Type B pancreatic cell (in vitro differentiated cells): ENCODE measurements around the gene FAT3. TPM values are rescaled to one million over a fixed set of nuclear protein-coding genes. Genes with fewer than 3 reads are reported as not detected.
A peak's percentile ranks its signal among the peaks of the same experiment; 100 is the strongest.

Experiments used
- DNase-seq: peaks from one replicate; pipeline ENCODE4 v3.0.0; 2021; ENCODE audit warnings: mixed read lengths; ENCODE audit not compliant: unreplicated experiment; ENCODE audit errors: extremely low spot score
- H3K27ac Mint-ChIP-seq: 2 replicates; pipeline ENCODE4 v1.8.0; 2021; ENCODE audit warnings: mild to moderate bottlenecking, mixed read lengths
- H3K27me3 Mint-ChIP-seq: 2 replicates; pipeline ENCODE4 v1.8.0; 2021; ENCODE audit warnings: mixed read lengths
- H3K36me3 Mint-ChIP-seq: 2 replicates; pipeline ENCODE4 v1.8.0; 2021; ENCODE audit warnings: mixed read lengths
- H3K4me1 Mint-ChIP-seq: one replicate; pipeline ENCODE4 v1.8.0; 2021; ENCODE audit warnings: mixed read lengths; ENCODE audit not compliant: unreplicated experiment
- H3K4me3 Mint-ChIP-seq: 2 replicates; pipeline ENCODE4 v1.8.0; 2021; ENCODE audit warnings: mild to moderate bottlenecking, mixed read lengths
- H3K9me3 Mint-ChIP-seq: 2 replicates; pipeline ENCODE4 v1.8.0; 2021; ENCODE audit warnings: mixed read lengths
- total RNA-seq: library from RNA; stranded (reverse); gene quantifications from 2 replicates; pipeline ENCODE4 v1.2.1, GENCODE V29; 2021; ENCODE audit warnings: low replicate concordance
- TF ChIP-seq, protein P1 (sequence below): fragments of 200-600 bp; sonication (generic); conservative IDR thresholded peaks from 2 replicates; pipeline ENCODE4 v1.5.0; 2021; ENCODE audit warnings: antibody characterized with exemption, mild to moderate bottlenecking

The FAT3 gene
- total RNA-seq, 1 donor from 2014 or later, result 70.0 TPM

DNA sequence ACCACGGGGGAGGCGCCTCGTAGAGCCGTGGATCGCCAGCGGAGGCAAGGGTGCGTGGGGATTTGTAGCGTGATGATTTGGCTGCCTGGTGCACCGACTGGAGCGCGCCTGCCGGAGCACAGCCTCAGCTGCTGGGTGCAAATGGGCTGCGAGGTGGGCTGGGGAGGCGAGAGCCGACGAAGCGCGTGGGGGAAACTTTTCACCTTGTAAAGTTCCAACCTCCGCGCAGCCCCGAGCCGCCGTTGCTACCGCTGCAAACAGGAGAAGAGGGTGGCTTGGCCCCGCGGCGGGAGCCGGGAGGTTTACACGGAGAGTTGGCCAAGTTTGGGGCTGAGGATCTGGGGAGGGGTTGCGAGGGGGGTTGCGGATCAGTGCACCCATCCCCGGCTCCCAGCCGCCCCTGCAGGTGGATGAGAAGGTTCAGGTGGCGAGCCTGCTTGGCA, 528 bp downstream of the FAT3 start:
- Mint-ChIP-seq H3K9me3 (no peaks in the 10 kb centered on the region), H3K36me3 (no peaks in the 10 kb centered on the region), H3K27me3 (peaks cover 26% of the 10 kb centered on the region), H3K4me1 (peaks cover 47% of the 10 kb centered on the region), H3K27ac (peak overlapping the region; percentile 68), H3K4me3 (peak overlapping the region; percentile 98)
- TF ChIP-seq, protein P1, sequence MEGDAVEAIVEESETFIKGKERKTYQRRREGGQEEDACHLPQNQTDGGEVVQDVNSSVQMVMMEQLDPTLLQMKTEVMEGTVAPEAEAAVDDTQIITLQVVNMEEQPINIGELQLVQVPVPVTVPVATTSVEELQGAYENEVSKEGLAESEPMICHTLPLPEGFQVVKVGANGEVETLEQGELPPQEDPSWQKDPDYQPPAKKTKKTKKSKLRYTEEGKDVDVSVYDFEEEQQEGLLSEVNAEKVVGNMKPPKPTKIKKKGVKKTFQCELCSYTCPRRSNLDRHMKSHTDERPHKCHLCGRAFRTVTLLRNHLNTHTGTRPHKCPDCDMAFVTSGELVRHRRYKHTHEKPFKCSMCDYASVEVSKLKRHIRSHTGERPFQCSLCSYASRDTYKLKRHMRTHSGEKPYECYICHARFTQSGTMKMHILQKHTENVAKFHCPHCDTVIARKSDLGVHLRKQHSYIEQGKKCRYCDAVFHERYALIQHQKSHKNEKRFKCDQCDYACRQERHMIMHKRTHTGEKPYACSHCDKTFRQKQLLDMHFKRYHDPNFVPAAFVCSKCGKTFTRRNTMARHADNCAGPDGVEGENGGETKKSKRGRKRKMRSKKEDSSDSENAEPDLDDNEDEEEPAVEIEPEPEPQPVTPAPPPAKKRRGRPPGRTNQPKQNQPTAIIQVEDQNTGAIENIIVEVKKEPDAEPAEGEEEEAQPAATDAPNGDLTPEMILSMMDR, result no peak
- peak; percentile 71 for DNase-seq

DNA sequence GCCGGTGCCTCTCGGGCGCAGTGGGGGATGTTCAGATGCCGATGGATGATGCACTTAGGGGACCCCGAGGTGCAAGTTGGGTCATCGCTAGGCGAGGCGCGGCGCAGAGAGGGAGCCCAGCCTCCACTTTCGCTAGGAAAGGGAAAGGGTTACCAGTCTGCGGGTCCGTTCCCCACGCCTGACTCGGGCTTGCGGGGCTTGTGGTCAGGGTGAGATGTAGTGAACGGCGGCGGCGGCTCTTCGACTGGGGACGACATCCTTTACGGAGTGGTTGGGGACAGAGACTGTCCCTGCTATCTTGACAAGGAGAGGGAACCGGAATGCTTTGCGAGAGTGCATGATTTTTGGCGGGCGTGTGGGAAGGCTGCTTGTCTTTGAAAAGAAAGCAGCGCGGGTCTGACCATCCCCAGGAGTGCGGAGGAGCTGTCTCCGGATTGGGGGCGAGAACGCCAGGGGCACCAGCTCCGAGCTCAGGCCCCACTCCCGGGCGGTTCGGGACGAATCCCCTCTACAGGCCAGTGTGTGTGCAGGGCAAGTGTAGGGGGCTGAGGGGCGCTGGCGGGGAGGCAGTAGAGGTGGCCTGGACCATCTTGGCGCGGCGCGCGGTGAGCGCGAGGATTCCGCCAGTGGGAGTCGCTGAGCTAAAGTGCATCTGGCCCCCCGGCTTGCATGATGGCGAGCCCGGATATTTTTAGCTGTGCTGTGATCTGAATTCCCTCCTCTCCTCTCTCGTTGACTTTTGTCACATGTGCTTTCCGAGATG, 1.1 kb downstream of the FAT3 start:
- H3K4me1 Mint-ChIP-seq, result peaks cover 47% of the 10 kb centered on the region
- TF ChIP-seq, protein P1, result no peak
- peak; percentile 73 for DNase-seq
- no peaks in the 10 kb centered on the region for H3K9me3 Mint-ChIP-seq
- peak overlapping the region; percentile 98 for H3K4me3 Mint-ChIP-seq
- H3K36me3 Mint-ChIP-seq, result no peaks in the 10 kb centered on the region
- H3K27me3 Mint-ChIP-seq, result peaks cover 26% of the 10 kb centered on the region
- H3K27ac Mint-ChIP-seq, result peak overlapping the region; percentile 68

DNA sequence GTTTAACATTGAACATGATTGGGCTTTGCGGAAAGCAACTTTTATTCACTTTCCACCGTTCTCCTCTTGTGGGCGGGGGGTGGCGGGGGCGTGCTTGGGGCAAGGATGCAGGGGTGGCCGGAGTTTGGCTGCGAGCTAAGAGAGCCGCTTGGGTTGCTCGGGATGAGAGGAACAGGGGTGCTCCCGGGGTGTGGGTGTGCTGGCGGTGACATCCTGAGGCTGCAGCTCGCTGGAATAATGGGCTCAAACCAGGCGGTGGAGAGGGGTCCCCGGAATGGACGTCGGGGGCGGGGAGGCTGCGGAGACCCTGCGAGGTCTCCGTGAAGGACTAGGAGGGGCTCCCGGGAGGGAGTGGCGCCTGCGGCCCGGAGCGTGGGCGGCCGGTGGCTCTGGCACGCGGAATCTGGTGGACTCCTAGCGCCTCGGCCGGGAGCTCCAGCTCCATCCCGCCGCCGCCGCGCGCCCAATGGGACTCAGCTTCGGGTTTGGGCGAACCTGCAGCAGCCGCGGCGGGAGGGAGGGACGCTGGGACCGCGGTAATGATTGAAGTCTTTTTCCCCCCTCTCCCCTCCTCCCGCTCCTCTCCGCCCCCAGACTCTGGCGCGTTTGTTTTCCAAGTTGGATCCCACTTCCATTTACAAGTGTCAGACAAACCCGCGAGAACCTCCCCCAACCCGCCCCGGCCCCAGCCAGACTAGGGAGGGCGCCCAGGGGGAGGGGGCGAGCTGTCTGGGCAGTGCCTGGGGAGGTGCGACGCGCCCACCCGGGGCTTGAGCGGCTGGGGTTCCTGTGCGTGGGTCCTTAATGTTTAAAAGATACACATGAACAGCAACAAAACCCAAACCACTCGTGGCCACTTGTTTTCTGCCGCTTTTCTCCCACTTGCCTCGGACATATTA, 2.0 kb downstream of the FAT3 start:
- no peaks in the 10 kb centered on the region for H3K9me3 Mint-ChIP-seq
- H3K27ac Mint-ChIP-seq, result peak overlapping the region; percentile 49
- peak; percentile 73 for DNase-seq
- peaks cover 26% of the 10 kb centered on the region for H3K27me3 Mint-ChIP-seq
- no peaks in the 10 kb centered on the region for H3K36me3 Mint-ChIP-seq
- peak overlapping the region; percentile 98 for H3K4me3 Mint-ChIP-seq
- TF ChIP-seq, protein P1, result no peak
- H3K4me1 Mint-ChIP-seq, result peaks cover 51% of the 10 kb centered on the region

DNA sequence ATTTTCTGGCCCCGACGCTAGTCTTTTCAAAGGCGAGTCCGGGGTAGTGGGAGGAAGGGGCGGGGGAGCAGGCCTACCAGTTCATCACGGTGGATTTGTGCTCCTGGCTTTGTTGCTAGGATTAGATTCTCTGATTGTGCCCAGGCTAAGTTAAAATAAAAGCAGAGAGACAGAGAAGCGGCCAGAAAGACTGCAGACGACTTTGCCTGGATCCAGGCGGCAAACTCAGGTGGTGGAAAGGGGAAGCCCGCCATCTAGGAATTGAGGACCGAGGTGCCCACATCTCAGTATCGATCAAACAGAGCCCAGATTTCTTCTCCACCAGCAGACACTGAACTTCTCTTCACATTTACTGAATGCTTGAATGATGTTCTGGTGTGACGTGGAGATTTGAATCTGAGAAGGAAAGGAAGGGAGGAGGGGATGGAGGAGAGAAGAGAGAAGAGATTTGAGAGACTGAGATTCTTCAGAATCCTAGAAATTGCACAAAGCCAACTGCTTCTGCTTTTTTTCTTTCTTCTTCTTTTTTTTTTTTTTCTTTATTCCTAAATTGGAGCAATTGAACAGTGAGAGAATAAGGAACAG, 2.7 kb downstream of the FAT3 start:
- TF ChIP-seq, protein P1, result no peak
- peak overlapping the region; percentile 49 for H3K27ac Mint-ChIP-seq
- H3K9me3 Mint-ChIP-seq, result no peaks in the 10 kb centered on the region
- no peaks in the 10 kb centered on the region for H3K36me3 Mint-ChIP-seq
- DNase-seq, result no peak
- H3K27me3 Mint-ChIP-seq, result peaks cover 23% of the 10 kb centered on the region
- H3K4me3 Mint-ChIP-seq, result peak overlapping the region; percentile 98
- H3K4me1 Mint-ChIP-seq, result peaks cover 52% of the 10 kb centered on the region
